GM21367 (cell line): ENCODE results near the gene THOC6.

ENCODE experiments used
- ATAC-seq: cut with Tn5 transposase; IDR thresholded peaks from one replicate; pipeline ENCODE4 v1.9.1; 2021; ENCODE audit not compliant: unreplicated experiment

The THOC6 gene

GRCh38 chr16:2991566-2992261, 32.1 kb upstream of the THOC6 start:
- ATAC-seq: no peak

DNA sequence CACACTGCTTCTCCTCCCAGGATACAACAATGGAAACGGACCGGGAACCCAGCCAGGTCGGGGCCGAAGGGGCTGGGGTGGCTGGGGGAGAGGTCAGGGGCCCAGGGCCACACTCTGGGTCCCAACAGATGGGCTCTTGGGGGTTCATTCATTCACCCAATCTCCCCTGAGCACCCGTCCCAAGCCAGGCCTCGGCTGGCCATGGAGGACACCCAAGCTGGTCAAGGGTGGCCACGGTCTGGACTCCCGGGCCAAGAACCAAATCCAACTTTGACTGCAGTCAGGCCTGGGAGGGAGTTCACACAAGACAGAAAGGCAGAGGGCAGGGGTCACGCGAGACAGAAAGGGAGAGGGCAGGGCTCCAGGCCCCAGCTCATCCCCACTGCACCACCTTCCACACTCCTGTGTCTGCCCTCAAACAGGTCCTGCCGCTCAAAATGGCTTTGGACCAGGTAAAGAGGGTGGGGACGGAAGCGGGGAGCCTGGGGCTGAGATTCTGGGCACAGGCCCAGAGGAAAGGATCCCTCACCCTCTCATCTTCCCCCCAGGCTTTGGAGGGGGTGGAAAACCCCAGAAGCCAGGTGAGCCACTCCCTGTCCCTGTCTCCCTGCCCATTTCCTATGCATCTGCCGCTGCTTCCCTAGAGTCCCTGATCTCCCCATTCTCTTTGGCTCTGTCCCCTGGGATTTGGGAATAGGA, 31.3 kb upstream of the THOC6 start:
- no peak for ATAC-seq

DNA sequence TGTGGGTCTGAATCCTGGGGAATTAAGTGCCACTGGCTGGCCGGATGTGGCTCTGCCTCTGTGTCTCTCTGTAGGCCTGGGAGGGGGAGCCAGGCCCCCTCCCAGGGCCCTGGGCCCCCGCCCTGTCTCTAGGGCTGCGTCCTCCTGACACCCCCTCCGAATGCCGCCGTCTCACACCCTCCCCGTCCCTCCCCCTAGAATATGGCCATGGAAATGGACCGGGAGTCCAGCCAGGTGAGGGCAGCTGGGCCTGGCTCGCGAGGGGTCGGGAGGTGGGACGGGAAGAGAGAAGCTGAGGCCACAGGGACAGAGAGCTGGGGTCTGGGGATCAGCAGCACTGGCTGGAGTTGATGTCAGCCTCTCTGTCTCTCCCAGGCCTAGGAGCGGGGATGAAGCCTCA, 27.5 kb upstream of the THOC6 start:
- no peak for ATAC-seq

DNA sequence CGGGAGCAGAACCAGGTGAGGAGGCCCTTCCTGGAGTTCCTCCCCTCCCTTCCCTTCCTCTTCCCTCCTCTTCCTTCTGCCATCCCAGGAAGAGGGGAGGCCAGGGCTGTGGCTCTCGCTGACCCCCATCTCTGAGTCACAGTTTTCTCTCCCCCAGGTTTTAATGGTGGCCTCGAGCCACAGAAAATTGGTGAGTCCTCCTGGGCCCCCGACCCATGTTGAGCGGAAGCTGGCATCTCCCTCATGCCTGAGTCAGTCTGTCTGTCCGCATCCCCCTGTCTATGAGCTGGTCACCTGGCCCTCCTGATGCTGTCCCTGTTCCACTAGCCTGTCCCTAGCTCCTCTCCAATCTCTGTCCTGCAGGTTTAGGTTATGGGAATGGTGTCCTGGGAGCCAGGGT, 23.9 kb upstream of the THOC6 start:
- no peak for ATAC-seq

- no peak for ATAC-seq
These were observed 23.3 kb upstream of the THOC6 start for GRCh38 chr16:3000540-3000939.

DNA sequence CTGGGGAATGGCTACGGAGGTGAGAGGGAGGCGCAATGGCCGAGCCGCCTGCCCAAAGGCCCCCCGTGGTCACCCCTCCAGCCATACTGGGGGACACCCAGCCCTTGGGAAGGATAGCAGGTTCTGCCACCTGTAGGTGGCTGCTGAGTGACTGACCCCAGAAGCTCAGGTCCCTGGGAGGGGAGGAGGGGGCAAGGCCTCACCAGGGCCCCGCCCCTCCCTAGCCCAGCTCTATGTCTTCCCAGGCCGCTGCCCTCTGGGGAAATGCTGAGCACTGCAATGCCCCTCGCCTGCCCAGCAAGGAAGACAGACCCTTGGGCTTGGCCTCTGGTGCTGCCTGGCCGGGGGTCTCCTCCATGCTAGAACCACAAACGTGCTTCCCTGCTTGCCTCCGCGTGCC, 22.5 kb upstream of the THOC6 start:
- ATAC-seq: no peak

- peak; percentile 95 for ATAC-seq
These were observed 20.1 kb upstream of the THOC6 start for GRCh38 chr16:3003582-3004270.

GRCh38 chr16:3004319-3004718, 19.5 kb upstream of the THOC6 start:
- ATAC-seq: peak; percentile 10

DNA sequence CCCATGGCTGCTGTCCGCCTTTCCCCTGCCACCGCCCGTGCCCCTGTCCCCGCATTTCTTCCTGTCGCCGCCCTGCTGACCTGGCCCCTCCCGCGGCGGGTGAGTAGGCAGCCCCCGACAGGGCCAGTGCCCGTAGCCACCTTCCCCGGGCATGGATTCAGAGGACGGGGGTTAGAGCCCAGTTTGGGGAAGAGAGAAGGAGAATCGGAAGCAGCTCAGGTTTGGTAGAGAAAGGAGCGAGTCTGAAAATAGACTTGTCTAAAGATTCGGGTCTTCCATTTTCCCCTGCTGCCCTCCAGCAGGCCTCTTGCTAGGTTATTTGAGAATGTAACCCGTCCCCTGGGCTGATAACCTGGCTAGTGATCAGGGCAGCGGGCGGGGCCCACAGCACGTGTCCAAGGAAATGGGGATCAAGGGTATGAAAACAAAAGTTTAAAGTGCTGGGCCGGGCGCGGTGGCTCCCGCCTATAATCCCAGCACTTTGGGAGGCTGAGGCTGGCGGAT, 19.0 kb upstream of the THOC6 start:
- ATAC-seq: no peak

- no peak for ATAC-seq
These were observed 16.5 kb upstream of the THOC6 start for GRCh38 chr16:3007059-3007956.

DNA sequence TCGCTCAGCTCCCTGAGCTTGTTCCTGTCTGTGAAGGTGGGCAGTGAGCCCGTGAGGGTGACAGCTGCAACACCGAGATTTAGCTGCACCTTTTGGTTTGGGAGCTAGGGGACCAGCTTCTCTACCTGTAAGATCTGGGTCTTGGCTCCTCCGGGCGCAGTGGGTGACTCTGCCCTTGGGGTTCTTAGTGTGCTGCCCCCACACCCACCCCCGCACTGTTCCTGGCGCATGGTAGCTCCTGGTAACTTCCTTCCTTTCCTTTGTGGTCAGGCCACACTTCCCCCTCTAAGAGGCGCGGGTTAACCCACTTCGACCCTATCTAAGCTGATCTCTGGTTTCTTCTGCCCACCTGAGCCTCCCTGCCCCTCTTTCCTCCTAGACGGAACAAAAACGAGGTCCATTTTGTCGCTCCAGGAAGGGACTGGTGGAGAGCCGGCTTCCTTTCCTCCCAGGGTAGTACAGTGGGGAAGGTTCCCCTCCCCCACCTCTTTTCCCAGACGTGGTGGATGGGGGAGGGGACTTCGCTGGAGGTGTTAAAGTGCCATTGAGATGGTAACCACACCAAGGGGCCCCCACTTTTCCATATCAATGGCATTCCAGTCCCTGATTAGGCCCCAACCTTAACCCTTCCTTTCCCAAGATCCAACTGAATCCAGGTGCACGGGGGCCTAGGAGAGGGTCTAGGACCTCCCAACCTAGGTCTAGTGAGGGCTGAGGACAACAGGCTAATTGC, 15.7 kb upstream of the THOC6 start:
- no peak for ATAC-seq

GRCh38 chr16:3008690-3009037, 15.2 kb upstream of the THOC6 start:
- no peak for ATAC-seq

DNA sequence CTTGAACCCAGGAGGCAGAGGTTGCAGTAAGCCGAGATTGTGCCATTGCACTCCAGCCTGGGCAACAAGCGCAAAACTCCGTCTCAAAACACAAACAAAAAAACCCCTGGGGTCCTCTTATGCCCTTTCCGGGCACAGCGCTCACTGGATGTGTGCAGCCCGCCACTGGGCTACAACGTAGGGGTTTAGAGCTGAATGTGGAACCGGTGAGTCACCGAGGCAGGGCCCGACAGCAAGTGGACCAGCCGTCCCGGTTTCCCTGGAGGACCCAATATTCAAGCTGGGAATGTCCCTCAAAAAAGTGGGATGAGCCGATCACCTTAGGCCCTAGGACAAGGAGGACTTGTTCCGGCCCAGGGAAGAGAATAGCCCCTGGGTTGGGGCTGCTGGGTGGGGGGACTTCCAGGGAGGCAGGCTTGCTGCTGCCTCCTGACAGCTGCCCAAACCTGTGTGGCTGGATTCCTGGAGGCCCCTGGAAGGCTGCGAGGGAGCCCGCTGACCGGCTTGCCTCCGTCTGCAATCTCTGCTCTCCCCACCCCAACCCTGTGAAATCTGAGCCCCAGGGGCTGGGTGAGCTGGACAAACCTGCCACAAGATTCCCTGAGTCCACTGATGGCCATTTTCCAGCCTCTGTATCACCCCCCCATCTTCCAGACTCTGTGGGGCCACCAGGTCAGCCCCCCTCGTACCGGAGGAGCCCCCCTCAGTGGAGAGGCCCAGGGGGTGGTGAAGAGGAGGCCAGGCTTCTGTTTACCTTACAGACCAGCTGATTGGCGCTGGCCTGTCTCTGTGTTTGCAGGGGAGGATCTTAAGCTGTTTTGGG, 14.1 kb upstream of the THOC6 start:
- no peak for ATAC-seq

- no peak for ATAC-seq
These were observed 13.3 kb upstream of the THOC6 start for GRCh38 chr16:3010510-3010909.

GRCh38 chr16:3012246-3012645, 11.6 kb upstream of the THOC6 start:
- ATAC-seq: no peak

DNA sequence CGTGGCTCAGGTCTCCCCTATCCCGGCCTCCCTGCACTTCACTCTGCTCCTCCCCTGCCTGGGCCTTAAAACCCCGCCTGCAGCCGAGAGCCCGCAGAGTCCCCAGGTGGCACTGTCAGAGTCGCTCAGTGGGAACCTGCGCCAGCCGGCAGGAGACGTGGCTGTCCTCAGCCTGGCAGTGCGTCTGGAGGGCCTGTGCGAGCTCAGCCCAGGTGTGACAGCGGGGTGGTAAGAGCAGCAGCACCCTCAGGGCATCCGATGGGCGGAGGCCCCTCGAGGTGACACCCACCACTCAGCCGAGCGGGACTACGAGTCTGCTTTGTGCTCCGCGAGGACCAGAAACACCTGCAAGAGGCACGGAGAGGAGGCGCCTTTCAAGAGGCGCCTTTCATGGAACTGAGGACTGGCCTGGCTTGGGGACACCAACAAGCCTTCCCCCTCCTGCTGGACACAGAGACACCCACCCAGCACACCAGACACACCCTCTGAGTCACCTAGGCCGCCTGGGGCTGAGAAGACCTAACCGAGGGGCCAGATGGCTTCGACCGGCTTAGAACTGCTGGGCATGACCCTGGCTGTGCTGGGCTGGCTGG, 10.9 kb upstream of the THOC6 start, which contains the start of gene CLDN9:
Gene CLDN9 (plus strand): TSS at position 96 of the 593 bp plus-strand sequence. CDS start 440 bp downstream, at position 536.
- no peak for ATAC-seq

- ATAC-seq: no peak
These were observed 10.3 kb upstream of the THOC6 start for GRCh38 chr16:3013491-3013951.

GRCh38 chr16:3013998-3014690, 9.7 kb upstream of the THOC6 start:
- ATAC-seq: no peak
